Sigmoid colon (tissue), 4 donors: Measurements from ENCODE around the gene KL.

Experiments used
- CTCF ChIP-seq, 4 experiments: fragments of 450-650 bp in 3 of 4; fragments of 200-600 bp in 1 of 4; IDR thresholded peaks; one replicate each; pipeline ENCODE4 v1.5.1; 2016 to 2019; ENCODE audit warnings: antibody characterized with exemption in 4 of 4, mild to moderate bottlenecking in 3 of 4, moderate library complexity in 2 of 4
- POLR2AphosphoS5 ChIP-seq, 4 donors: sonication (generic); formaldehyde crosslinking; IDR thresholded peaks; one replicate each; pipeline ENCODE4 v1.6.1; 2017; ENCODE audit warnings: antibody characterized with exemption in 4 of 4

- TF ChIP-seq CTCF (IDR thresholded peaks at IDR 0.05) (no peak), POLR2AphosphoS5 (IDR thresholded peaks at IDR 0.05) (no peak)
These were observed 42.6 kb downstream of the KL start for GRCh38 chr13:33058776-33059327.
